ENCODE measurements around the gene TMTC1.

The TMTC1 gene

DNA sequence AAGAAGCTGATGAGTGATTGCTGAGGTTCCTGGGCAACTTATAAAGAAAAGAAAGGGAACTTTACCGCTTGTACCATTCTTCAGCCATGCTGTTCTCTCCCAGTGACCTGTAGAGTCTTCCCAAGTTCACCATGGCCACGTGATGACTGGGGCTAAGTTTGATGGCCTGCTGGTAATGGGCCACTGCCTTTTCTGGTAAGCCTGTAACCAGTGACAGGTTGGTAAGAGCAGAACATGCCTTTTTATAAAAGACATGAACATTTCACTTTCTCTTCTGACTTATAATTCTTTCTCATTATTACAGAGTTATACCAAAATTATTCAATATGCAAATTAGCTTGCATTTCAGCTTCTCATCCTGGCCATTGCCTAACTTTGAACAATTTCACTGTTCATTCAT is 265.3 kb downstream of the TMTC1 start:
- no peak for DNase-seq

DNA sequence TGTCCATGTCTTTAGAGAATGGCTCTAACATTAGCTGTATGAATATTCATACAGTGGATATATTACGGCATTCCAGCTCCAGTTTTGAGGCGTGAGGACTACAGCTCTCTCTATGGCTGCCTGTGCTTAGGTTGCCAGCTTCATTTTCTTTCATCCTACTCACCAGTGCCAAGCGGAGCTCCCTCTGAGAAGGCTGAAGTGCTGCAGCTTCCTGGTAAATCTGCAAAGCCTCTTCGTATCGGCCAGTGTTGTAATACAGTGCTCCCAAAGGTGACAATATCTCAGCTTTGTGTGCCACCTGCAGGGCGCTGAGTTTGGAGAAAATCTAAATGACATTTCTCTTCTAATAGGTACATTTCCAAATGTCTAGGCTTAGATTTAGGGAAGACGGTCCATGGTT is 266.5 kb downstream of the TMTC1 start:
- no peak for DNase-seq

DNA sequence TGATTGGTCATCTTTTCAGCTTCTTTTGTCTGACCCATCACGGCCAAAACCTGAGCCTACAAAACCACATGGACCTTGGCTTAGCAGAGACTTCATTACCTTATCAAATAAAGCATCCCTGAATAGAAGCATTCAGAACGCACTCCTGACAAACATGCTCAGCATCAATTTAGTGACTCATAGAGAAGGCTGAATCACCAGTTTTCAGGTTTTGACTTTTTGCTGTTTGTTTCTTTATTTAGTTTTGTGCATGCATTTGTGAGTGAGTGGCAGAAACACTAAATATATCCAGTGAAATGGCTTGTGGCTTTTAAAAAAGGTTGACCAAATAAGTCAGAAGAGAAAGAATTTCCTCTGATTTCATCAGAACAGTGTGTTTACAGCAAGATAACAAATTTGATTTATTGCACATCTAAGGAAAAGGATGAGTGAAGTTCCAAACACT is 267.3 kb downstream of the TMTC1 start:
- DNase-seq, result no peak

DNA sequence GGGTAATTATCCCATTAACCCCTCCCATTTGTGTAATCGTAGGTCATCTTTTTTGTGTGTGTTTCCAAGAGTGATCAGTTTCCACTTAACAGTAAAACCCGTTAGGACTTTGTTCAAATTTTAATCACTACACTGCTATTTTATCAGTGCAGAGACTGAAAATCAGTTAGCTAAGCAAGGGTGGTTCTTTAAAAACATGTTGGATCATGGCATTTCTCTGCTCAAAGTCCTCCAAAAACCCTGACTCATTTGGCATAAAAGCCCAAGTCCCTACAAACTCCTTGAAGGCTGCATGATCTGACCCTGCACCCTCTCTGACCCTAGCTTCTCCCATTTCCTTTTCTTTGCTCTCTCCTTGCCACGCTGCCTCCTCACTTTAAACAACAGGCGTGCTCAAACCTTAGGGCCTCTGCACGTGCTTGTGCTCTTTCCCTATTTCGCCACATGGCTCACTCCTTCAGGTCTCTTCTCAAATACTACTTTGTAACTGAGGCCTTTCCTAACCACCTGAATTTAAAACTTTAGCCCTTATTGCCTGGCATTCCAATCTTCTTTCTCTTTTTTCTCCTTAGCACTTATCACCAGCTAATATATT is 273.1 kb downstream of the TMTC1 start:
- DNase-seq, result no peak

DNA sequence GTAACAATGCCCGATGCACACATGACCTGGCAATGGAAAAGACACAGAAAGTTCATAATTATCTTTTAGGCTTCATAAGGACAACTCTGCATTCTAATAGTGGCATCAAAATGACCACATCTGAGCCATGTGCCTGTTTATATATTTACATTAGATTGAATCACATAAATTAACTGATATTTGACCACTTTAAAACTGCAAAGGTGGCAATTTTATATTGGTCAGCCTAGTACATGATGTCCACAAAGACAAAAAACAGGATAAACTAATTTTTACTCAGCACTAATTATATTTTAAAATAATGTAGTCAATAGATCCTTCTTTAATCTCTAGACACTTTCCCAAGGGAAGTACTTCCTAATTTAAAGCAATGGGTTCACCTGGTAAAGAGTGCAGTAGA is 274.2 kb downstream of the TMTC1 start:
- no peak for DNase-seq

DNA sequence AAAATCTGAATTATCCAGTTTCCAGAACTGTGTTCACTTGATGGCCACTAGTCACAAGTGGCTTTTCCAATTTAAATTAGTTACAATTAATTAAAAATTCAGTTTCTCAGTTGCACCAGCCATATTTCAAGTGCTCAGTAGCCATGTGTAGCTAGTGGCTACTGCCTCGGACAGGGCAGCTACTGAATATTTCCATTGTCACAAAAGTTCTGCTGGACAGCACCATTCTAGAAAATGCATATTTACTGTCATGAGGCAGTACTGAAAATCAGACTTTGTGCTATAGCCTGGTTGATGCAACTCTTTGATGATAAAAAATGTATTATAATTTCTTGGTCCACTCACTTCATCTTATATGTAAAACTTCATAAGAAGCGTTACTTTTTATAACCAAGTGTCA is 274.8 kb downstream of the TMTC1 start:
- no peak for DNase-seq

DNA sequence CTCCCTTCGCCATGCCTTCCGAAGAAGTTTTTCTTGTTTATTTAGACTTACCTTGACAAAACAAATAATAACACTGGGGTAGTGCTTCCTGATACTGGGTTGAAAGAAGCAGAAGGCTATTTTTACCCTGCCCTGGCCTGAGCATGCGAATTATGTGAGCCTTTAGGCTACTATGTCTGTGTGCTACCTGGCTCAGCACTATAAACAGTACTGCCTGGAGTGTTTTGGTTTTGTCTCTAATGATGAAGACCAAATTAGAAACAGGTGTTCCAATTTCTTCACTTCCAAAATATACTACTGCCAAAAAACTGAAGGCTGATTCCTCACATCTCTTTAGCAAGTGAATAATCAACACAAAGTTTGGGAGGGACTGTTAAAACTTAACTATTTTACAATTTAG is 278.6 kb downstream of the TMTC1 start:
- DNase-seq, result no peak

DNA sequence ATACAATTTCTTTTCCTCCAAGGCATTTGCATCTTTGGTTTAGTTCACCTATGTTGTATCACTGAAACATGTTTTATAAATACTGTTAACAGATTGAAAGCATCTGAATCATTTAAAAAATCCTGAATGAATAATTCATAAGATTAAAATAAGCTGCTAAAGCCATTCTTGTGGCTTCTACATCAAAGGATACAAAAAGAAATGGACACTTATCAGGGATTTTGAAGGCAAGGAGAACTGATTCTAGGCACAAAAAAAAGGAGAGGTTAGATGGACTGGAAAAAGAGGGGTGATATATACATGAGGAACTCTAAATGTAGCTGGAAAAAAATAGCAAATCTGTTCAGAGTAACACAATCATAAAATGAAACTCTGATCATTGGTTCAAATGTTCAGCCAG is 280.5 kb downstream of the TMTC1 start:
- DNase-seq, result no peak

DNA sequence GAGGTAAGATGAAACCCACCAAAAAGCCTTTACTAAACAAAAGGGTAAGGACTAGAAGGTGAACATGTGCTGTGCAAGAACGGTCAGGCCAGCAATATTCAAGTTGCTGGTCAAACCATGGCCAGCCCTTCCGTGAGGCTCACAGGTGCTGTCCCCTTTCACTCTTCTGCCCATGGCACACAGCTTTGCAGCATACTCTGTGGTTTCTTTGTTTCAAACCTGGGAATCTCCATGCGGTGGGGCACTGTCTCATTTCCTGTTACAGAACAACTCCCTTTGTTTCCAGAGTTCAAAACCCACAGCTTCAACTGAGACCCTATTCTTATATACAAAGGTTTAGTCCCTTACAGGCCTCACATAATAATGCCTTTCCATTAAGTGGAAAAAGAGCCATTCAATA is 284.5 kb downstream of the TMTC1 start:
- no peak for DNase-seq

DNA sequence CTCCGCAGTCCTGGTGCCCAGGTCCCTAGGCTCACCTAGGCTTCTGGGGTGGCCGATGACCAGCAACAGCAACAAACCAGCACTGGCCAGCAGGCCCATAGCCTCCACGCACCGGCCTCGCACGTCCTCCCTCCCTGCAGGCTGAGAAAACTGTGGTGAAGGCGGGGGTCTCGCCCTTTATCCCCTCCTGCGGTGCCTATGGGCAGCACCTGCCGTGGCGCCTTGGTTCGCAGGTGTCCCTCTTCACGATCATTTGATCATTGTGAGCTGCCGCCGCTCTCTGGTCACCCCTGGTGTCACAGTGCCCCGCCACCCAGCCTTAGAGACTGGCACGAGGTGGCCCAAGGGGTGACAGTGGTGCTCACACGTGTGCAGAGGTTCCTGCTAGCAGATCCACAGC is 286.2 kb downstream of the TMTC1 start, which contains the start of gene OVCH1:
Gene OVCH1, minus strand, starts transcription at position 99 of the 400 bp plus-strand sequence. Its CDS starts 0 bp downstream, at position 99.
- DNase-seq, result no peak

DNA sequence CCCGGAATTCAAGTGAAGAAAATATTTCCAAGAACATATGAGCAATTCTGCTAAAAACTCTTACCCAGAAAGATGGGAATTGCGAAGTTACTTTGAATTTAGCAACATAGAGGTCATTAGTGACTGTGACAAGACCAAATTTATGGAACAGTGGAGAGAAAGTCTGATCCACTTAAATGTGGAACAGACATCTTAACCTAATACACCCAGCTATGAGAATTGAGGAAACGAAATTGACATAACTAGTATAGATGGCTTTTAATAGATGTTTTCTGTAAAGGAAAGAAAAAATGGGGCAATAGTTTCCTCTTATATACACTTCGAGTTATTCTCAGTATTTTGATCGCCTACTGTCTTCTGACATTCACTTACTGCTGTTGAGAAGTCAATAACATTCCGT is 290.9 kb downstream of the TMTC1 start:
- DNase-seq, result no peak

DNA sequence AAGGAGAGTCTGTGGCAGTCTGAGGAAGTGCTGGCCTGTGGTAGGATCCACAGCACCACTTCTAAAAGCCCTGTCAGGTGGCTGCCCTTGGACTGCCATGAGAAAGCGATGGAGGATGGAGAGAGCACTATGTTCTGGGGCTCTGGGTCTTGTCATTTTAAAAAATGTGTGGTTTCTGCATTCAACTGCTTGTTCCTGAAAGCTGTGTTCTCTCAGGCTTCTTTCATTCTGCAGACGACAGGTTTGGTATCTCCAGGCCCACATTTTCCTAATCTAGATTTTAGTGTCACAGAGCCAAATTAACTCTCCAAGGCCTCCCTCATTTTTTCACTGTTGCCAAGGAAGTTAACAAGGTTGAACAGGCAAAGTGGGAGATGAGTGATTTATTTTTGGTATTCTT is 296.8 kb downstream of the TMTC1 start:
- DNase-seq, result no peak

DNA sequence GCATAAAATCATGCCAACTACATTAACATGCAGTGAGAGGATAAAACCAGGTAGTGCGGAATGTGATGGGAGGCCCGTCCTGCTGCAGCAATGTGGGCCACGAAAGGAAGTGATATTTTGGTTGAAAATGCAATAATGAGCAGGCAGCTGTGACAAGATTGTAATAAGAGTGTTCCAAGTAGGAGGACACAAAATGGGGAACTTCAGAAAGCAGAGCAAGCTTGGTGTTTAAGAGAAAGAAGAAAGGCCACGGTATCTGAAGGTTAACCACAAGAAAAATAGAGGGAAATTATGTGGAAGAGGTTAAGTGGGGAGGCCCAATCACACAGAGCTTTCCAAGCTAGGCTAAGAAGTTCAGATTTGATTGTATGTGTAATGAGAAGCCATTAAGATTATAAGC is 320.5 kb downstream of the TMTC1 start:
- DNase-seq, result no peak

DNA sequence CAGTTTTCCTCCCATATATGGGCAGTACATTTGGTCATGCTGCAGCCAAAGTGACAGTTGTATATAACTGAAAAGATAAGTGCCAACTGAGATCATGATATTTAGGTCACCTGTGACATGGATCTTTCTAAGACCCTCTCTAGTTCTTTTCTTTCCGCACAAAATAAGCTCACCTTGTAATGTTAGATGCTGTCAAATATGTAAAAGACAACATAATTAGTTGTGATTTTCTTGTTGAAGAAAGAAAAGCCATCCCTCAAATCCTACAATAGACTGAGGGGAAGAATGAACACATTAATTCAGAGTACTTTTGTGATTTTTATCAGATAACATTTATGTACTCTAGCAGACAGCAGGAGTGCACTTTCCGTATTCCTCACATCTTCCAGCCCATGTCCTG is 323.7 kb downstream of the TMTC1 start:
- no peak for DNase-seq

DNA sequence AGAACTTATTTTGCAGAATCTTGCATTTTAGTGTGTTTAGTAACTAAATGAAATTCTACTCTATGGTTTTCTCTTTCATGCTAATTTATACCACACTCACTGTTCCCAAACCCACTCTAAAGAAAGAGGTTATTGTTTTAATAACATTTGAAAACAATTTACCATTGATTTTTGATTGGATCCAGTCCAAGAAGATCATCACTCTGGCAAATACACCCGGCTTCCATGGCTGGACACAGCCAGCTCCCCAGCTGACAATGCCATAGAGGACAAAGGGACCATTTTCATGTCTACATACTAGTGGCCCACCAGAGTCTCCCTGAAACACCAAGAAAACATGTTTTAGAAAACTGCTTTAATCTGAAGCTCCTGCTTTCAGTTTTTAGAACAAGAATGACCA is 328.7 kb downstream of the TMTC1 start:
- DNase-seq, result no peak

DNA sequence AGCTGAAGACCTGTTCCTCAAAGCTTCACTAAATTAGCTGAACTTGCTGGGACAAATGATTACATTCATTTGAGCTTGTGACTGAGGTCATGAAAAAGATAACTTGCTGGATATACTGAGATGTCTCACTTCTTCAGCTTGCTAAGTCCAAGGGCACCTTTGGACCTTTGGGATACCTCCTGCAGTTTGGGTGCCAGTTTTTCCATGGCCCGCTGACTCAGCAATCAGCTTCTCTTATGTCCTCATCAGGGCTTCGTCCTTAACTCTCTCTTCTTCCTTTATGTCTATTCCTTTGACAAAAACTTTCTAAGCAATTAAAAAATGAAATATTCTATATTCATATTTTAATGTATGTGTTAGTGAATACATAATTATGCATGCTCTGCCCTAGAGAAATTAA is 331.9 kb downstream of the TMTC1 start:
- DNase-seq, result no peak

Data from NCI-H2107 (cell line).